ENCODE data around the gene SLC4A1AP.
"Not testable (repeated sequence)": the region's sequence is repeated elsewhere in the genome, so short reads cannot be mapped to it uniquely, and the experiment has no call there.

SLC4A1AP gene

GRCh38 chr2:27663285-27664153 lies at the start of gene SLC4A1AP, which contains the start of gene SUPT7L:
TSS of gene SLC4A1AP (plus strand) at chr2:27663889. CDS start at chr2:27663915, 26 bp downstream.
TSS of gene SUPT7L (minus strand) at chr2:27663614. CDS start at chr2:27662192, 1,422 bp downstream.
- peak; percentile 77 for DNase-seq (ENCODE audit: low read depth, low spot score)

GRCh38 chr2:27613985-27614384 lies 49.7 kb upstream of the SLC4A1AP start:
- DNase-seq (ENCODE audit: low read depth, low spot score) = no peak

GRCh38 chr2:27615316-27615715 lies 48.4 kb upstream of the SLC4A1AP start:
- DNase-seq (ENCODE audit: low read depth, low spot score) = no peak

- no peak for DNase-seq (ENCODE audit: low read depth, low spot score)
These were observed 42.2 kb upstream of the SLC4A1AP start for GRCh38 chr2:27621524-27621923.

GRCh38 chr2:27622921-27623384 lies 40.7 kb upstream of the SLC4A1AP start:
- DNase-seq (ENCODE audit: low read depth, low spot score) = no peak

GRCh38 chr2:27624943-27625342 lies 38.7 kb upstream of the SLC4A1AP start:
- DNase-seq (ENCODE audit: low read depth, low spot score) = no peak

GRCh38 chr2:27626323-27626722 lies 37.4 kb upstream of the SLC4A1AP start:
- not testable (repeated sequence) for DNase-seq (ENCODE audit: low read depth, low spot score)

- DNase-seq (ENCODE audit: low read depth, low spot score) = not testable (repeated sequence)
These were observed 36.8 kb upstream of the SLC4A1AP start for GRCh38 chr2:27626921-27627320.

- DNase-seq (ENCODE audit: low read depth, low spot score) = peak; percentile 7
These were observed 35.5 kb upstream of the SLC4A1AP start for GRCh38 chr2:27627963-27628766.

- DNase-seq (ENCODE audit: low read depth, low spot score) = peak; percentile 62
These were observed 34.7 kb upstream of the SLC4A1AP start, which contains the start of the genes CCDC121 and GPN1 for GRCh38 chr2:27628767-27629709. TSS of gene CCDC121 (minus strand) at chr2:27629012. CDS start at chr2:27627799, 1,213 bp downstream. TSS of gene GPN1 (plus strand) at chr2:27629050. CDS start at chr2:27629059, 9 bp downstream.

- DNase-seq (ENCODE audit: low read depth, low spot score) = not testable (repeated sequence)
These were observed 33.4 kb upstream of the SLC4A1AP start for GRCh38 chr2:27630257-27630656.

- no peak for DNase-seq (ENCODE audit: low read depth, low spot score)
These were observed 29.4 kb upstream of the SLC4A1AP start for GRCh38 chr2:27634291-27634690.

GRCh38 chr2:27636766-27637165 lies 26.9 kb upstream of the SLC4A1AP start:
- no peak for DNase-seq (ENCODE audit: low read depth, low spot score)

- no peak for DNase-seq (ENCODE audit: low read depth, low spot score)
These were observed 25.6 kb upstream of the SLC4A1AP start for GRCh38 chr2:27638037-27638637.

GRCh38 chr2:27638709-27639108 lies 25.0 kb upstream of the SLC4A1AP start:
- no peak for DNase-seq (ENCODE audit: low read depth, low spot score)

- DNase-seq (ENCODE audit: low read depth, low spot score) = no peak
These were observed 22.9 kb upstream of the SLC4A1AP start for GRCh38 chr2:27640722-27641245.

GRCh38 chr2:27645197-27645596 lies 18.5 kb upstream of the SLC4A1AP start:
- no peak for DNase-seq (ENCODE audit: low read depth, low spot score)

- DNase-seq (ENCODE audit: low read depth, low spot score) = no peak
These were observed 16.4 kb upstream of the SLC4A1AP start for GRCh38 chr2:27647289-27647688.

GRCh38 chr2:27647737-27648136 lies 16.0 kb upstream of the SLC4A1AP start:
- no peak for DNase-seq (ENCODE audit: low read depth, low spot score)

GRCh38 chr2:27651056-27651455 lies 12.6 kb upstream of the SLC4A1AP start:
- no peak for DNase-seq (ENCODE audit: low read depth, low spot score)

Measured in smooth muscle cell of the brain vasculature (primary cell).